DND-41 (cell line): ENCODE results near the gene RNF220.

ENCODE experiments used
- ATAC-seq: fragments of 200-7000 bp; cut with Tn5 transposase; 3 replicates; pipeline ENCODE4 v1.9.1; 2021; ENCODE audit warnings: low read depth; ENCODE audit not compliant: insufficient read depth
- DNase-seq: peaks from one replicate; pipeline ENCODE4 v3.0.0-alpha.2; 2020
- H2AFZ ChIP-seq: 2 replicates; pipeline ENCODE4 v1.6.0; 2012; ENCODE audit warnings: low read depth, low read length
- H3K27ac ChIP-seq: 2 replicates; pipeline ENCODE4 v1.5.1; 2012; ENCODE audit warnings: low read length, inconsistent platforms
- H3K27me3 ChIP-seq: fragments of 200-600 bp; sonication (generic); 2 replicates; pipeline ENCODE4 v1.6.0; 2012; ENCODE audit warnings: low read length, mild to moderate bottlenecking, inconsistent platforms; ENCODE audit not compliant: insufficient read depth, poor library complexity
- H3K36me3 ChIP-seq: 2 replicates; pipeline ENCODE4 v1.5.1; 2012; ENCODE audit warnings: low read length, inconsistent platforms; ENCODE audit not compliant: insufficient read depth
- H3K4me1 ChIP-seq: 2 replicates; pipeline ENCODE4 v1.5.1; 2012; ENCODE audit warnings: mild to moderate bottlenecking, low read length; ENCODE audit not compliant: insufficient read depth
- H3K4me2 ChIP-seq: 2 replicates; pipeline ENCODE4 v1.6.0; 2012; ENCODE audit warnings: mild to moderate bottlenecking, moderate library complexity, low read length, inconsistent platforms; ENCODE audit not compliant: insufficient read depth
- H3K4me3 ChIP-seq, 2 experiments: fragments of 200-600 bp in 1 of 2; shearing (Covaris generic) in 1 of 2; 2 replicates each; pipeline ENCODE4 v1.5.1; 2012 to 2016; ENCODE audit warnings: inconsistent platforms in 2 of 2, low read length in 2 of 2, mild to moderate bottlenecking in 2 of 2, low read depth in 1 of 2, moderate library complexity in 1 of 2
- H3K79me2 ChIP-seq: 2 replicates; pipeline ENCODE4 v1.6.0; 2012; ENCODE audit warnings: low read length, inconsistent platforms; ENCODE audit not compliant: insufficient read depth
- H3K9ac ChIP-seq: 2 replicates; pipeline ENCODE4 v1.6.0; 2012; ENCODE audit warnings: low read depth, mild to moderate bottlenecking, inconsistent platforms, low read length, moderate library complexity
- H3K9me3 ChIP-seq: 2 replicates; pipeline ENCODE4 v1.5.1; 2012; ENCODE audit warnings: low read length, moderate library complexity, mild to moderate bottlenecking, inconsistent platforms; ENCODE audit not compliant: insufficient read depth, severe bottlenecking
- H4K20me1 ChIP-seq: 2 replicates; pipeline ENCODE4 v1.6.0; 2012; ENCODE audit warnings: low read length; ENCODE audit not compliant: insufficient read depth
- EZH2 ChIP-seq: IDR thresholded peaks from 3 replicates; pipeline ENCODE4 v1.6.1; 2012; ENCODE audit warnings: borderline replicate concordance, low read depth, mild to moderate bottlenecking, moderate library complexity, low read length, inconsistent platforms; ENCODE audit not compliant: severe bottlenecking
- TF ChIP-seq, protein P1 (sequence below): IDR thresholded peaks from 2 replicates; pipeline ENCODE4 v1.5.1; 2012; ENCODE audit warnings: borderline replicate concordance, low read length, moderate library complexity, mild to moderate bottlenecking; ENCODE audit not compliant: poor library complexity, severe bottlenecking; ENCODE audit errors: extremely low read depth

Gene RNF220

GRCh38 chr1:44484155-44484688 lies 79.2 kb downstream of the RNF220 start:
- no peak for DNase-seq
- no peak overlapping the region for H3K4me2 ChIP-seq
- TF ChIP-seq, protein P1, sequence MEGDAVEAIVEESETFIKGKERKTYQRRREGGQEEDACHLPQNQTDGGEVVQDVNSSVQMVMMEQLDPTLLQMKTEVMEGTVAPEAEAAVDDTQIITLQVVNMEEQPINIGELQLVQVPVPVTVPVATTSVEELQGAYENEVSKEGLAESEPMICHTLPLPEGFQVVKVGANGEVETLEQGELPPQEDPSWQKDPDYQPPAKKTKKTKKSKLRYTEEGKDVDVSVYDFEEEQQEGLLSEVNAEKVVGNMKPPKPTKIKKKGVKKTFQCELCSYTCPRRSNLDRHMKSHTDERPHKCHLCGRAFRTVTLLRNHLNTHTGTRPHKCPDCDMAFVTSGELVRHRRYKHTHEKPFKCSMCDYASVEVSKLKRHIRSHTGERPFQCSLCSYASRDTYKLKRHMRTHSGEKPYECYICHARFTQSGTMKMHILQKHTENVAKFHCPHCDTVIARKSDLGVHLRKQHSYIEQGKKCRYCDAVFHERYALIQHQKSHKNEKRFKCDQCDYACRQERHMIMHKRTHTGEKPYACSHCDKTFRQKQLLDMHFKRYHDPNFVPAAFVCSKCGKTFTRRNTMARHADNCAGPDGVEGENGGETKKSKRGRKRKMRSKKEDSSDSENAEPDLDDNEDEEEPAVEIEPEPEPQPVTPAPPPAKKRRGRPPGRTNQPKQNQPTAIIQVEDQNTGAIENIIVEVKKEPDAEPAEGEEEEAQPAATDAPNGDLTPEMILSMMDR: no peak
- TF ChIP-seq EZH2: no peak
- H3K36me3 ChIP-seq: no peaks in the 10 kb centered on the region
- H3K27me3 ChIP-seq: peaks cover 31% of the 10 kb centered on the region
- H3K27ac ChIP-seq: no peak overlapping the region
- no peaks in the 10 kb centered on the region for H3K4me1 ChIP-seq
- no peak overlapping the region for H2AFZ ChIP-seq
- no peak overlapping the region for H3K9ac ChIP-seq
- no peak overlapping the region for H3K4me3 ChIP-seq
- no peaks in the 10 kb centered on the region for H3K79me2 ChIP-seq
- no peaks in the 10 kb centered on the region for H3K9me3 ChIP-seq
- no peaks in the 10 kb centered on the region for H4K20me1 ChIP-seq
- no peak for ATAC-seq

DNA sequence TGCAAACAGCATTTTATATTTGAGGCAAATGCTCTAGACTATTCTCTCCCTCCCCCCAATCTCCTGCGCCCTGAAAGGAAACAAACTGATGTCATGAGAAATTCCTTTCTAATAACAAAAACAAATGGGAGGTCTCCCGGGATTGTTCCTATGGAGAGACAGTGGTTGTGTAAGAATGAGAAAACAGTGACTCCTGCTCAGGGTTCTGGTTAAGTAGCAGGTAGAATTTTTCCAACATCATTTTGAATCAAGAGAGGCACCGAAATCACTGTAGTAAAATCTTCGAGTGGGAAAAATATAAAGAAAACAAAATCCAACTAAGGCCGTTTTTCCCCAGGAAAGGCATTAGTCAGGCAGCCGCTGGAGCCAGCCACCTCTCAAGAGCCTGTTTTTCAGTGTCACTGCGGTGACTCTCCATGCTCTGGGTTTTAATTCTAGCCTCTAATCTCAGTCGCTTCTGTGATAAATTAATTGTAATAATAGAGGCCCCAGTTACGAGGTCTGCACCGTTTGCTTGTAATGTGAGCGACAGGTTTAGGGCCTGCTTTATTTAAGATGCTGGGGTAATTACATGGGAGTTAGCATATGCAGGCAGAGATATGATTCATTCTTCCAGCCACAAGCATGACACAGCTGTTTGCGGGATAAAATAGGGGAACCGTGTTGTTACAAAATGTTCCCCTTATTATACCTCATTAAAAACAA lies 80.3 kb downstream of the RNF220 start:
- Histone ChIP-seq H3K9ac (no peak overlapping the region), H3K4me1 (no peaks in the 10 kb centered on the region), H3K79me2 (no peaks in the 10 kb centered on the region), H4K20me1 (no peaks in the 10 kb centered on the region), H3K27ac (no peak overlapping the region), H3K9me3 (no peaks in the 10 kb centered on the region), H3K4me2 (no peak overlapping the region), H2AFZ (no peak overlapping the region), H3K27me3 (peaks cover 25% of the 10 kb centered on the region), H3K4me3 (no peak overlapping the region), H3K36me3 (no peaks in the 10 kb centered on the region)
- TF ChIP-seq EZH2: no peak
- TF ChIP-seq, protein P1: no peak
- ATAC-seq (no peak), DNase-seq (no peak)

DNA sequence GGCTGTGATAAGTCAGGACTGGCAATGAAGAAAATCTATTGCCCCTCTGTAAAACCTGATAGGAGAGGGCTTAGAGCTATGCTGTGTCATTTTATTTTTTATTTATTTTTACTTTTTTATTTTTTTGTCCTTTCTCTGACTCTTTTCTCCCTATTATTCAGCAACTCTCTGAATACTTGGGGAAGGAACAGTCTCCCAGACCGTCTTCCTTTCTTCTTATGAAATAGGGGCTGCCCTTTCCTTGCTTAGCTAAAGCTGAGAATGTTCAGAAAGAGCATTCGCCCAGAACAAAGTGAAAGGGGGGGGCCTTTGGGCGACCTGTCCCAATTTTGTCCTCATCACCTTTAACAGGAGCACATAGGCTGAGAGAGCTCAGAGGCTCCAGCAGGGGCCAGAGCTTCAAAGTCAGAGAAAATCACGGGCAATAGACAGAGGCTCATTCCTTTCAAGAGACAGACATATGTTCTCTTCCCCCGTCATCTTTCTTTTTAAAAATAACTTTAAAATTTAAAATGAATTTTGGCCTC lies 80.9 kb downstream of the RNF220 start:
- no peak overlapping the region for H3K27ac ChIP-seq
- H3K9ac ChIP-seq: no peak overlapping the region
- peaks cover 24% of the 10 kb centered on the region for H3K27me3 ChIP-seq
- H3K4me1 ChIP-seq: no peaks in the 10 kb centered on the region
- ATAC-seq (no peak), DNase-seq (no peak)
- no peaks in the 10 kb centered on the region for H3K79me2 ChIP-seq
- H3K4me3 ChIP-seq: no peak overlapping the region
- H3K36me3 ChIP-seq: no peaks in the 10 kb centered on the region
- H3K4me2 ChIP-seq: no peak overlapping the region
- no peak overlapping the region for H2AFZ ChIP-seq
- no peaks in the 10 kb centered on the region for H3K9me3 ChIP-seq
- TF ChIP-seq EZH2: no peak
- TF ChIP-seq, protein P1: no peak
- H4K20me1 ChIP-seq: no peaks in the 10 kb centered on the region
